Measurements from ENCODE around the gene TRPC5OS.

The TRPC5OS gene

DNA sequence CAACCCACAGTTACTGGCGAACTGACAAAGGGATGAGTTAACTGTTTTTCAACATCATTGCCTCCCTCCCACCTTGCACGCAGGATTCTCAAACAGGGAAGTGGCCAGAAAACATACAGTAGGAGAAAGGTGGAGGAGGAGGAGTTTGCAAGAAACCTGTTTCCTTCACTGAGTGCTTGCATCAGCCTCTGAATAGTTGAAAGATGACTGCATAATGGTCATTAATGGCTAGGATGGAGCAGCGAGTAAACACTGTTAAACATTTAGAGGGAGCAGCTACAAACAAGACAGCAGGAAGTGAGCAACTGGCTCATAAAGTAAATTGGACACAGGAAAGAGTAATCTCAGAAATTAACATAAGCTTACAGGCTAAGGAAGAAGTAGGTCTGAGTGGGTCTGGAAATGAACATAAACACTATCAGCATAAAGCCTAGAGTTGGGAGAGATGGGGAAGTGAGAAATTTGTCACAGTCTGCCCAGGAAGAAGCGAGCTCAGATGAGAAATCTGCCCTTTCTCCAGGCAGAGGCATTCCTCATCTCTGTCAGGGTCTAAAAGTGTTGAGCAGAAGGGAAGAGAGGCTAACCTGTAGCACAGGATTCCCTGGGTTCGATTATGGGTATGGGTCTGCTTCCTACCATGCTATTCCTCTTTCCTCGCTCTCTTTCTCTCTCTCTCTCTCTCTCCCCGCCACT lies 38.6 kb downstream of the TRPC5OS start:
- no peak for DNase-seq

GRCh38 chrX:111917591-111917990 lies 41.6 kb downstream of the TRPC5OS start:
- no peak for DNase-seq

- no peak for DNase-seq
Measured at GRCh38 chrX:111928456-111928855, 52.5 kb downstream of the TRPC5OS start.
